ENCODE measurements around the gene SCLY. TPM values are rescaled to one million over a fixed set of nuclear protein-coding genes. Genes with fewer than 3 reads are reported as not detected.
A peak's percentile ranks its signal among the peaks of the same experiment; 100 is the strongest.

SCLY gene
- total and polyA plus RNA-seq, 2 experiments from 2014 or later = 12.7 to 21.1 TPM

DNA sequence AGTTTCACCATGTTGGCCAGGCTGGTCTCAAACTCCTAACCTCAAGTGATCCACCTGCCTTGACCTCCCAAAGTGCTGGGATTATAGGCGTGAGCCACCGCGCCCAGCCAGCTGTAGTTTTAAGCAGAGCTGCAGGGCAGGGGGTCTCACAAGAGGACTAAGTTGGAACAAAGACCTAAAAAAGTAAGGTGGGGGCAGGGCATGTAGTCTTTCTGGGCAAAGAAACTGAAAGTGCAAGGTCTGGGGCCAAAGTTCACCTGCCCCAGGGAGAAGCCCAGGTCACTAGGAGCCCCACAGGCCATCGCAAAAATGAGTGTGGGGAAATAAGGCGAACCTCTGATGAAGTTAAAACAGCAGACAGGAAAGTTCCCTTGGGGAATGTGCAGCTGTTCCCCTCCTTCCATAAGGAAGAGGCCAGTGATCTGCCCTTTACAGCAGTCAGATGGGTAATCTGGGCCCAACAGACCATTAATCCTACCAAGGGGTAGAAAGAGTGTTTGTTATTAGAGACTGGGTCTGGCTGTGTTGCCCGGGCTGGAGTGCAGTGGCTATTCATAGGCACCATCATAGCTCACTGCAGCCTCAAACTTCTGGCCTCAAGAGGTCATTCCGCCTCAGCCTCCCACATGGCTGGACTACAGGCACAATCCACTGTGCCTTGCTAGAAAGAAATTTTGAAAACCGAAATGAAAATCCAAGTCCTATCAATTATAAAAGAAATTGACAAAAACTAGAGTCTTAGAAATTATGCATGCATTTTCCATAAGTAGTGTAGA lies 2.8 kb downstream of the SCLY start:
- H3K27me3 ChIP-seq = no peaks in the 10 kb centered on the region
- no peak for TF ChIP-seq EZH2 (IDR thresholded peaks at IDR 0.05; ENCODE audit: borderline replicate concordance)
- TF ChIP-seq, protein P1, sequence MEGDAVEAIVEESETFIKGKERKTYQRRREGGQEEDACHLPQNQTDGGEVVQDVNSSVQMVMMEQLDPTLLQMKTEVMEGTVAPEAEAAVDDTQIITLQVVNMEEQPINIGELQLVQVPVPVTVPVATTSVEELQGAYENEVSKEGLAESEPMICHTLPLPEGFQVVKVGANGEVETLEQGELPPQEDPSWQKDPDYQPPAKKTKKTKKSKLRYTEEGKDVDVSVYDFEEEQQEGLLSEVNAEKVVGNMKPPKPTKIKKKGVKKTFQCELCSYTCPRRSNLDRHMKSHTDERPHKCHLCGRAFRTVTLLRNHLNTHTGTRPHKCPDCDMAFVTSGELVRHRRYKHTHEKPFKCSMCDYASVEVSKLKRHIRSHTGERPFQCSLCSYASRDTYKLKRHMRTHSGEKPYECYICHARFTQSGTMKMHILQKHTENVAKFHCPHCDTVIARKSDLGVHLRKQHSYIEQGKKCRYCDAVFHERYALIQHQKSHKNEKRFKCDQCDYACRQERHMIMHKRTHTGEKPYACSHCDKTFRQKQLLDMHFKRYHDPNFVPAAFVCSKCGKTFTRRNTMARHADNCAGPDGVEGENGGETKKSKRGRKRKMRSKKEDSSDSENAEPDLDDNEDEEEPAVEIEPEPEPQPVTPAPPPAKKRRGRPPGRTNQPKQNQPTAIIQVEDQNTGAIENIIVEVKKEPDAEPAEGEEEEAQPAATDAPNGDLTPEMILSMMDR (IDR thresholded peaks at IDR 0.05; ENCODE audit: poor library complexity) = no peak
- H3K4me1 ChIP-seq (ENCODE audit: insufficient read depth) = peaks cover 28% of the 10 kb centered on the region
- no peaks in the 10 kb centered on the region for H3K36me3 ChIP-seq (replicated peaks; ENCODE audit: insufficient read depth, low read depth)
- DNase-seq (ENCODE audit: low spot score) = no peak
- 83% methylated on average over 8 of the region's 8 CpGs for WGBS (ENCODE audit: low lambda C conversion rate, missing lambda C conversion rate)
- H2AFZ ChIP-seq = no peak overlapping the region
- H3K4me2 ChIP-seq = peak overlapping the region; percentile 23
- H4K20me1 ChIP-seq (ENCODE audit: insufficient read depth, poor library complexity, severe bottlenecking) = no peaks in the 10 kb centered on the region
- H3K79me2 ChIP-seq = peaks cover 17% of the 10 kb centered on the region
- H3K9me3 ChIP-seq (ENCODE audit: low read depth) = no peaks in the 10 kb centered on the region
- H3K4me3 ChIP-seq = no peak overlapping the region
- peak overlapping the region; percentile 47 for H3K27ac ChIP-seq
- H3K9me2 ChIP-seq (replicated peaks; ENCODE audit: insufficient read depth) = no peaks in the 10 kb centered on the region

DNA sequence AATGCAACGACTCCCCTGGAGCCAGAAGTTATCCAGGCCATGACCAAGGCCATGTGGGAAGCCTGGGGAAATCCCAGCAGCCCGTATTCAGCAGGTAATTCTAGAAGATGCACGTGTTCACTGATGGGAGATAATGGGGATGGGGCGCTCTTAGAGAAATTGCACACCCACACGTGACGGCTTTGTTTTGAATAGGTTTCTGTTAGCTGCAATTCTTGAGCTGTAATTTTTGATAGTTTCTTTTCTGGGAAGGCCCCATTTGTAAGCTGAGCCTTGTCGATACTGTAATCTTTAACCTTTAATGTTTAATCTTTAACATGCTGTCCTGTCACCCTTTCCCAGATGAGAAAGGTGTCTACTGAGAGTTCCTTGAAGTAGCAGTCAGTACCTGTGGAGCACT lies 3.6 kb downstream of the SCLY start:
- Histone ChIP-seq H3K9me2 (replicated peaks; ENCODE audit: insufficient read depth) (no peaks in the 10 kb centered on the region), H3K4me1 (ENCODE audit: insufficient read depth) (peaks cover 28% of the 10 kb centered on the region), H3K4me2 (peak overlapping the region; percentile 23), H3K79me2 (peaks cover 17% of the 10 kb centered on the region), H3K4me3 (no peak overlapping the region), H3K27ac (peak overlapping the region; percentile 47), H3K27me3 (no peaks in the 10 kb centered on the region), H3K36me3 (replicated peaks; ENCODE audit: insufficient read depth, low read depth) (no peaks in the 10 kb centered on the region), H4K20me1 (ENCODE audit: insufficient read depth, poor library complexity, severe bottlenecking) (no peaks in the 10 kb centered on the region), H2AFZ (no peak overlapping the region), H3K9me3 (ENCODE audit: low read depth) (no peaks in the 10 kb centered on the region)
- WGBS (ENCODE audit: low lambda C conversion rate, missing lambda C conversion rate) = 56% methylated on average over 7 of the region's 7 CpGs
- TF ChIP-seq, protein P1 (IDR thresholded peaks at IDR 0.05; ENCODE audit: poor library complexity) = no peak
- no peak for TF ChIP-seq EZH2 (IDR thresholded peaks at IDR 0.05; ENCODE audit: borderline replicate concordance)
- no peak for TF ChIP-seq EZH2phosphoT487 (IDR thresholded peaks at IDR 0.05; ENCODE audit: low read depth, severe bottlenecking, unreplicated experiment)
- DNase-seq (ENCODE audit: low spot score) = peak; percentile 54

DNA sequence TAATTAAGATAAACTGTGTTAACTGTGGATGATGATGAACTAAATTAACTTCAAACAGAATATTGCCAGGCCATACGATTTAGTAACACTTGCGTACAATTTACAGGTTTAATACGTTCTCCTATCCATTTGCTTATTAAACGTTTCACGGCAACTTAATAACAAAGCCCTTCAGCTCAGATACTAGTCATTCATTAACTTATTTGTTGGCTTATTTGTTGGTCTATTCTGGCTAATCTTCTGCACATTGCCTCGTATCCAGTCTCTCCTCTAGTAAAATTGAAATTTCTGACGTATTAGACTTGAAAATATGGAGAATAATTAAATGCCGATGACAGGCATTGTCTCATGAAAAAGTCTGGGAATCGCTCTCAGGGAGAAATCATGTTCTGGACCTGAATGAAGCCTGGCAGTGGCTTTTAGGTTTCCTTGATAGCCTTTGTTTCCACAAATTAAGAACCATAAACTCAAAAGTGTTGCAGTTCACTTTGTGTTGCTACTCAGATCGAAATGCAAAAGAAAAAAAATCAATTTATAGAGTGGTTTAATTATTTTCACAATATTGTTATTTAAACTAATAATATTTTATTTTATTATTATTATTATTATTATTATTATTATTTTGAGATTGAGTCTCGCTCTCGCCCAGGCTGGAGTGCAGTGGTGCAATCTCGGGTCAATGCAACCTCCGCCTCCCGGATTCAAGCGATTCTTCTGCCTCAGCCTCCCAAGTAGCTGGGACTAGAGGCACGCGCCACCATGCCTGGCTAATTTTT lies 4.5 kb downstream of the SCLY start:
- DNase-seq (ENCODE audit: low spot score) = no peak
- Histone ChIP-seq H3K4me1 (ENCODE audit: insufficient read depth) (peaks cover 21% of the 10 kb centered on the region), H3K27me3 (no peaks in the 10 kb centered on the region), H3K36me3 (replicated peaks; ENCODE audit: insufficient read depth, low read depth) (no peaks in the 10 kb centered on the region), H3K9me3 (ENCODE audit: low read depth) (no peaks in the 10 kb centered on the region), H2AFZ (no peak overlapping the region), H4K20me1 (ENCODE audit: insufficient read depth, poor library complexity, severe bottlenecking) (no peaks in the 10 kb centered on the region), H3K9me2 (replicated peaks; ENCODE audit: insufficient read depth) (no peaks in the 10 kb centered on the region), H3K4me3 (no peak overlapping the region), H3K4me2 (no peak overlapping the region), H3K79me2 (peaks cover 15% of the 10 kb centered on the region), H3K27ac (peak overlapping the region; percentile 47)
- TF ChIP-seq EZH2 (IDR thresholded peaks at IDR 0.05; ENCODE audit: borderline replicate concordance) = no peak
- no peak for TF ChIP-seq EZH2phosphoT487 (IDR thresholded peaks at IDR 0.05; ENCODE audit: low read depth, severe bottlenecking, unreplicated experiment)
- TF ChIP-seq, protein P1 (IDR thresholded peaks at IDR 0.05; ENCODE audit: poor library complexity) = no peak
- 81% methylated on average over 18 of the region's 18 CpGs for WGBS (ENCODE audit: low lambda C conversion rate, missing lambda C conversion rate)

All from hepatocyte (in vitro differentiated cells).